Activated T-cell treated with anti-CD3 and anti-CD28 coated beads, Interleukin-2, amount 50 U/mL, for 72 hours (primary cell): ENCODE results near the gene KIF26B. TPM values are rescaled to one million over a fixed set of nuclear protein-coding genes. Genes with fewer than 3 reads are reported as not detected.
"Not testable (repeated sequence)": the region's sequence is repeated elsewhere in the genome, so short reads cannot be mapped to it uniquely, and the experiment has no call there.

Experiments
- ATAC-seq, 2 donors: fragments of 150-1000 bp; cut with Tn5 transposase; replicated peaks in 1 of 2; 2 replicates each; pipeline ENCODE4 v1.10.0; 2021; ENCODE audit warnings: moderate library complexity in 2 of 2, mild to moderate bottlenecking in 1 of 2
- DNase-seq, 2 donors: peaks; one replicate each; pipeline ENCODE4 v3.0.0; 2021 to 2022; ENCODE audit warnings: mixed read lengths in 1 of 2
- H3K27ac Mint-ChIP-seq: one replicate; pipeline ENCODE4 v1.8.0; 2022; ENCODE audit warnings: mild to moderate bottlenecking, moderate library complexity, mixed read lengths
- H3K27me3 Mint-ChIP-seq: one replicate; pipeline ENCODE4 v1.8.0; 2022; ENCODE audit warnings: low read depth, mixed read lengths
- H3K36me3 Mint-ChIP-seq, 2 donors: one replicate each; pipeline ENCODE4 v1.8.0; 2022; ENCODE audit warnings: mixed read lengths in 2 of 2, mild to moderate bottlenecking in 1 of 2; ENCODE audit not compliant: insufficient read depth in 2 of 2
- H3K4me1 Mint-ChIP-seq: one replicate; pipeline ENCODE4 v1.8.0; 2022; ENCODE audit warnings: low read depth, mixed read lengths
- H3K4me3 Mint-ChIP-seq, 2 donors: one replicate each; pipeline ENCODE4 v1.8.0; 2022; ENCODE audit warnings: mild to moderate bottlenecking in 2 of 2, mixed read lengths in 2 of 2, moderate library complexity in 2 of 2
- H3K9me3 Mint-ChIP-seq, 2 donors: one replicate each; pipeline ENCODE4 v1.8.0; 2022; ENCODE audit warnings: mixed read lengths in 2 of 2
- total RNA-seq, 2 donors: library from RNA; stranded (reverse); gene quantifications; one replicate each; pipeline ENCODE4 v1.2.3, GENCODE V29; 2022

The KIF26B gene
- total RNA-seq, 2 donors from 2014 or later, result 0.25 to 0.34 TPM

GRCh38 chr1:245325922-245326795, 171.4 kb downstream of the KIF26B start:
- Mint-ChIP-seq H3K4me1 (peaks cover 5% of the 10 kb centered on the region), H3K36me3 (no peaks in the 10 kb centered on the region), H3K9me3 (no peaks in the 10 kb centered on the region), H3K27me3 (peaks cover 32% of the 10 kb centered on the region), H3K4me3 (no peak overlapping the region), H3K27ac (no peak overlapping the region)
- no peak for DNase-seq
- ATAC-seq, result no peak

GRCh38 chr1:245327360-245327759, 172.6 kb downstream of the KIF26B start:
- H3K27ac Mint-ChIP-seq, result no peak overlapping the region
- H3K36me3 Mint-ChIP-seq, result no peaks in the 10 kb centered on the region
- H3K4me1 Mint-ChIP-seq, result peaks cover 15% of the 10 kb centered on the region
- no peak overlapping the region for H3K4me3 Mint-ChIP-seq
- H3K27me3 Mint-ChIP-seq, result peaks cover 30% of the 10 kb centered on the region
- DNase-seq (no peak), ATAC-seq (no peak)
- H3K9me3 Mint-ChIP-seq, result no peaks in the 10 kb centered on the region

- Mint-ChIP-seq H3K36me3 (peaks cover 2 to 3% of the 10 kb centered on the region in 2 donors), H3K4me1 (peaks cover 19% of the 10 kb centered on the region), H3K27me3 (peaks cover 25% of the 10 kb centered on the region), H3K27ac (no peak overlapping the region), H3K9me3 (peaks cover 2 to 3% of the 10 kb centered on the region in 2 donors), H3K4me3 (no peak overlapping the region)
- DNase-seq (no peak), ATAC-seq (no peak)
Observed at GRCh38 chr1:245327842-245328241, 173.1 kb downstream of the KIF26B start.

- Mint-ChIP-seq H3K27ac (no peak overlapping the region), H3K36me3 (peaks cover 5 to 6% of the 10 kb centered on the region in 2 donors), H3K4me1 (peaks cover 29% of the 10 kb centered on the region), H3K9me3 (peaks cover 2 to 4% of the 10 kb centered on the region in 2 donors), H3K27me3 (peaks cover 34% of the 10 kb centered on the region), H3K4me3 (no peak overlapping the region)
- ATAC-seq, result no peak
- no peak for DNase-seq
Observed at GRCh38 chr1:245330951-245331350, 176.2 kb downstream of the KIF26B start.

GRCh38 chr1:245332085-245332484, 177.3 kb downstream of the KIF26B start:
- peak overlapping the region in 1 of 2 donors; percentile 51 for H3K4me3 Mint-ChIP-seq
- H3K4me1 Mint-ChIP-seq, result peaks cover 40% of the 10 kb centered on the region
- peaks cover 30% of the 10 kb centered on the region for H3K27me3 Mint-ChIP-seq
- ATAC-seq, result peak; percentile 66 to 69
- DNase-seq, result peak; percentile 16 to 44
- peak overlapping the region; percentile 30 for H3K27ac Mint-ChIP-seq
- H3K36me3 Mint-ChIP-seq, result peaks cover 5 to 6% of the 10 kb centered on the region in 2 donors
- peaks cover 2 to 4% of the 10 kb centered on the region in 2 donors for H3K9me3 Mint-ChIP-seq

GRCh38 chr1:245332513-245332912, 177.7 kb downstream of the KIF26B start:
- Mint-ChIP-seq H3K4me1 (peaks cover 42% of the 10 kb centered on the region), H3K27me3 (peaks cover 26% of the 10 kb centered on the region), H3K9me3 (peaks cover 2 to 4% of the 10 kb centered on the region in 2 donors), H3K36me3 (peaks cover 5 to 6% of the 10 kb centered on the region in 2 donors), H3K4me3 (peak overlapping the region in 1 of 2 donors; percentile 34), H3K27ac (no peak overlapping the region)
- peak; percentile 97 to 98 for ATAC-seq
- peak; percentile 58 to 83 for DNase-seq

- Mint-ChIP-seq H3K4me1 (peaks cover 48% of the 10 kb centered on the region), H3K27me3 (peaks cover 14% of the 10 kb centered on the region), H3K4me3 (no peak overlapping the region), H3K27ac (no peak overlapping the region), H3K9me3 (peaks cover 2 to 4% of the 10 kb centered on the region in 2 donors), H3K36me3 (peaks cover 5 to 6% of the 10 kb centered on the region in 2 donors)
- DNase-seq (no peak), ATAC-seq (no peak)
Observed at GRCh38 chr1:245334235-245334634, 179.4 kb downstream of the KIF26B start.

- peaks cover 5 to 6% of the 10 kb centered on the region in 2 donors for H3K36me3 Mint-ChIP-seq
- H3K4me3 Mint-ChIP-seq, result no peak overlapping the region
- peaks cover 14% of the 10 kb centered on the region for H3K27me3 Mint-ChIP-seq
- DNase-seq (no peak), ATAC-seq (no peak)
- peaks cover 48% of the 10 kb centered on the region for H3K4me1 Mint-ChIP-seq
- H3K27ac Mint-ChIP-seq, result no peak overlapping the region
- peaks cover 2 to 4% of the 10 kb centered on the region in 2 donors for H3K9me3 Mint-ChIP-seq
Observed at GRCh38 chr1:245334827-245335490, 180.2 kb downstream of the KIF26B start.

GRCh38 chr1:245335684-245336083, 180.9 kb downstream of the KIF26B start:
- not testable (repeated sequence) for H3K36me3 Mint-ChIP-seq, DNase-seq, H3K4me3 Mint-ChIP-seq, H3K27ac Mint-ChIP-seq, H3K9me3 Mint-ChIP-seq, ATAC-seq
- Mint-ChIP-seq H3K27me3 (peaks cover 14% of the 10 kb centered on the region), H3K4me1 (peaks cover 48% of the 10 kb centered on the region)

GRCh38 chr1:245336149-245336983, 181.6 kb downstream of the KIF26B start:
- Mint-ChIP-seq H3K9me3 (peaks cover 2 to 4% of the 10 kb centered on the region in 2 donors), H3K4me1 (peaks cover 48% of the 10 kb centered on the region), H3K27me3 (peaks cover 14% of the 10 kb centered on the region), H3K36me3 (peaks cover 5 to 6% of the 10 kb centered on the region in 2 donors), H3K27ac (no peak overlapping the region), H3K4me3 (peak overlapping the region in 1 of 2 donors; percentile 42)
- no peak for ATAC-seq
- no peak for DNase-seq

- not testable (repeated sequence) for H3K27ac Mint-ChIP-seq, H3K9me3 Mint-ChIP-seq, ATAC-seq, DNase-seq, H3K36me3 Mint-ChIP-seq
- peaks cover 14% of the 10 kb centered on the region for H3K27me3 Mint-ChIP-seq
- H3K4me3 Mint-ChIP-seq, result peak overlapping the region in 1 of 2 donors; percentile 6
- H3K4me1 Mint-ChIP-seq, result peaks cover 42% of the 10 kb centered on the region
Observed at GRCh38 chr1:245336984-245337355, 182.2 kb downstream of the KIF26B start.

GRCh38 chr1:245337829-245338484, 183.2 kb downstream of the KIF26B start:
- Mint-ChIP-seq H3K4me1 (peaks cover 32% of the 10 kb centered on the region), H3K36me3 (peaks cover 1 to 3% of the 10 kb centered on the region in 2 donors), H3K27me3 (peaks cover 14% of the 10 kb centered on the region), H3K27ac (no peak overlapping the region), H3K9me3 (peaks cover 0 to under 1% of the 10 kb centered on the region in 2 donors), H3K4me3 (peak overlapping the region; percentile 11 to 38)
- DNase-seq (no peak), ATAC-seq (no peak)
